HG03097 (cell line): ENCODE results near the gene TMEM132D.

Source experiments
- ATAC-seq: cut with Tn5 transposase; IDR thresholded peaks from one replicate; pipeline ENCODE4 v1.9.1; 2021; ENCODE audit not compliant: unreplicated experiment, low FRiP score

The TMEM132D gene

GRCh38 chr12:129298921-129299320, 604.9 kb downstream of the TMEM132D start:
- ATAC-seq = no peak

DNA sequence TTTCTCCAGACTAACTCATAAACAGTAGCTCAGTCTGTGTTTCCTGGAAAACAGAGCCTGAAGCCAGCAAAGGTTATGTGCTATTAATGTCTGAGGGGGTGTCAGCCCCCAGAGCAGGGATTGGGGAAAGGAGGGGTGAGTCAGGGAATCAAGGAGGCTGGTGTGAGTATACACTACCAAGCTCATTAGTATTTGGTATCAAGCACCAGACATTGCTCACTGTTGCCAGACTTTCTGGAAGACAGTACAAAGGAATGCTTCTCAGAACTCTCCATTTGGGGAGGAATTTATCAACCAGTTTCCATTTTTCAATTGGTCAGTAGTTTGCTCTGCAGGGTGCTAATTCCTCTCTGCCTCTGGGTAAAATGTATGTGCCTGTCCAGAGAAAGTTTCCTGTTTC, 607.2 kb downstream of the TMEM132D start:
- no peak for ATAC-seq

DNA sequence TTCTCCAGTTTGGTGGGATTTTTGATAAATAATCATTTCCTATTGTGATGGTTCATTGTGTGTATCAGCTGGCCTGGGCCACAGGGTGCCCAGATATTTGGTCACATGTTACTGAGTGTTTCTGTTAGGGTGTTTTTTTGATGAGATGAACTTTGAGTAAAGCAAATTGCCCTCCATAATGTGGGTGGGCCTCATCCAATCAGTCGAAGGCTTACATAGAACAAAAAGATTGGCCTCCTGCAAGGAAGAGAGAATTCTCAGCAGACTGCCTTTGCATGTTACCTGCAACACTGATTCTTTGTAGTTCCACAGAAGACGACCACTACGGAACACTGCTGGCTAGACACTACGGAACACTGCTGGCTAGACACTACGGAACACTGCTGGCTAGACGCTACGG, 609.0 kb downstream of the TMEM132D start:
- no peak for ATAC-seq

- no peak for ATAC-seq
Observed at GRCh38 chr12:129279771-129280170, 624.1 kb downstream of the TMEM132D start.

- no peak for ATAC-seq
Observed at GRCh38 chr12:129276361-129277060, 627.3 kb downstream of the TMEM132D start.

DNA sequence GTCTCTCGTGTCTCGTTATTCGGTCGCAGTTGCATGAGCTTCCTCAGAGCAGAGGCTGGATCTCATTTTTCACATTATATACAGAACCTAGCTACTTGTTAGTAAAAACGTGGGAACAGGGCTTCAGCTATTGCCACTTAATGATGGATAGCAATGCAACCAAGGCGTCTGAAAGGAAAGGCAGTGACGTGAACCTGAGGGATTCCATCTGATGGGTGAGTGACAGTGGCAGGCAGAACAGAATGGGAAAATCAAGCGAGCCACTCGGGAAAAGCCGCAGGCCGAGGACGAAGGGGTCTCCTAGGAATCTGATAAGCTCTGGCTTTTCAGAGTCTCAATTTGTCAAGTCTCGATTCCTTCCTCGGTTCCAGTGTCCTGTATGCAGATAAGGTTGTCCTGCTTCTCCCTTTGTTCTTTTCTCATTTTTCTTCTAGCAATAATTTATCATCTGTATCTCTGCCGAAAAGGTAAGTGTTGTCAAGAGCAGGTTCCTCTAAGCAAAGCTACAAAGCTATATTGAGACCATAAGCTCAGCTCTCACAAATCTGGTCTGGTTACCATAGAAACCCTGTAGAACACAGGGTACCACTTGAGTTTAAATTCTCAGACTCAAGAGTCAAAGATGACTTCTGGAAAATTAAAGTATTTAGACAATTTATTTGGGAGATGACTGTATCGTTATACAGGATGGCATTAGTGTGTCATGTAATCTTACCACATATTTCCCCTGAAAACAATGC, 633.9 kb downstream of the TMEM132D start:
- no peak for ATAC-seq

- ATAC-seq = no peak
Observed at GRCh38 chr12:129258781-129259318, 645.0 kb downstream of the TMEM132D start.

DNA sequence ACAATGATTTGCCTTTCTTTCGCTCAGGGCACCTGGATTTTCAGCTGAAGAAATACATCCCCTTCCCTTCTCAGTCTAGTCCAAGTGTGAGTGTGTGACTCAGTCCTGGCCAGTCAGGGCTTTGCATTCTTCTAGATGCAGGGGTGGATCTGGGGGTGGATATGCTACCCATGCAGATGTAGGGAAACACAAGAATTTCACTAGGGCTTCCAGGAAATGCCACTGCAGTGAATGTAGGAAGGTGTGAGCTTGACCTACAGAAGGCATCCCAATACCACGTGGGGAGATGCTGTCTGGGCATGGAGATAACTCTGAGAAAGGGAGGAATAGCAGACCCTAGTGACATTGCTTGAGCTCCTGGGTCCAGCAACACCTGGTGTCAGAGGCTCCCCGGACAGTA, 646.3 kb downstream of the TMEM132D start:
- ATAC-seq = no peak

GRCh38 chr12:129246630-129247029, 657.2 kb downstream of the TMEM132D start:
- no peak for ATAC-seq

- ATAC-seq = no peak
Observed at GRCh38 chr12:129245769-129246168, 658.1 kb downstream of the TMEM132D start.

GRCh38 chr12:129241852-129242251, 662.0 kb downstream of the TMEM132D start:
- no peak for ATAC-seq

- no peak for ATAC-seq
Observed at GRCh38 chr12:129237881-129238280, 665.9 kb downstream of the TMEM132D start.

- ATAC-seq = no peak
Observed at GRCh38 chr12:129234209-129234608, 669.6 kb downstream of the TMEM132D start.

DNA sequence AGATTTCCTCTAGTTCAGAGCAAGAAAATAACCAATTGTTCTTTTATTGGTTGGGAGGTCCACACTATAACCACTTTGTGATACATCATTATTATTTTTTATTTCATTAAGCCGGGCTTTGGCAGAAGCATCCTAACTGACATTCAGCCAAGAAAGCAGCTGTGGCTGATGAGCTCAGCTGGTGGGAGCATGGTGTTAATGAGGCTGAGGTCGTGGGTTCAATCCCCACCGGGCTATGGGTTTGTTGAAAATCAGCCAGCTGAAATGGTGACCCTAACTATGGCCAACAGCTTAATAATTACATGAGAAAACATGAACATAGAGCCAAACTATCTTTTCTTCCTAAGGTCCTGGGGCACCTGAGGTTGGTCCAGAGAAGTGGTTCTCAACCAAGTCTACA, 672.3 kb downstream of the TMEM132D start:
- no peak for ATAC-seq

GRCh38 chr12:129230995-129231394, 672.8 kb downstream of the TMEM132D start:
- no peak for ATAC-seq

DNA sequence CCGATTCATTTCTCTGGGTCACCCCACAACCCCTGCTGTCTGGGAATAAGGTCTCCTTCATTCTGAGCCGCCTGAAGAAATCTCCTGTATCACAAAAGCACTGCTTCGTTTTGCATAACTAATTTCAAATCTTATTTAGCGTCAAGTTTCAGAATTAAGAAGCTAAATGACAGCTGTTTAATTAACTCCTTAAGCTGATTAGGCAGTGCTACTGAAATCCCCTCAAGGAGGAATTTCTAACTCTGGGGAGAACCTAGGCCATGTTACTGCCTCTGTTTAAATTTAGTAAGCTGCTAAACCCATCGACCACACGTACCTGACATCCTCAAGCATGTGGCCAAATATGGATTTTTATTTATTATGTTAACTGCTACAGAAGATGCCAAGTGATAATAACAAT, 677.0 kb downstream of the TMEM132D start:
- no peak for ATAC-seq

GRCh38 chr12:129226005-129226404, 677.8 kb downstream of the TMEM132D start:
- ATAC-seq = no peak

DNA sequence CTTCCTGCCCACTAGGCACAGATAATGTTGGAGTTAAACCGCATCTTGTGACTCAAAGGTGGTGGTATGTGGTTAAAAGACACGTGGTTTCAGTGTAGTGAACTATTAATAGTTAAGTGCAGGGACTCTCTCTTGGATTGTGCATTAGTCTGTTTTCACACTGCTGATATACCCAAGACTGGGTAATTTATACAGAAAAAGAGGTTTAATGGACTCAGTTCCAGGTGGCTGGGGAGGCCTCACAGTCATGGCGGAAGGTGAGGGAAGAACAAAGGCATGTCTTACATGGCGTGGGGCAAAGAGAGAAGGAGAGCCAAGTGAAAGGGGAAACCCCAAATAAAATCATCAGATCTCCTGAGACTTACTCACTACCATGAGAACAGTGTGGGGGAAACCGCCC, 688.3 kb downstream of the TMEM132D start:
- ATAC-seq = no peak

- no peak for ATAC-seq
Observed at GRCh38 chr12:129213551-129213950, 690.3 kb downstream of the TMEM132D start.

- ATAC-seq = no peak
Observed at GRCh38 chr12:129211862-129212630, 691.8 kb downstream of the TMEM132D start.

DNA sequence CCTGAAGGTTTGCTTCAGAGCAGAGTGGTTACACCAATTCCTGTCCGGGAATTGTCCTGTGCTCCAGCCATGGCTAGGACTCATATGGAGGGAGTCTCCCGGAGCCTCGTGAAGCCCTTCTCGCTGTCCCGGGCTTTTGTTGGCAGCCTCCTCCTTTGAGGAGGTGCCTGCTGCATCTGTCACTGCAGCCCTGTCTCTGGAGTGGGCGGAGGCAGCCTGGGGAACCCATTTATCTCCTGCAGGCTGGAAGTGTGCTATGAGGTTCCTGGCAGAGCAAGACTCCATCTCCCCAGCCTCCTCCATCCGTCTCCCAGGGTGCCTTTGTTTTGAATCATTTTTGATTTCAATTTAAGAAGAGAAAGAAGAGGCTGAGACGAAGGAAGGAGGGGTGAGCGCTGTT, 695.3 kb downstream of the TMEM132D start:
- no peak for ATAC-seq
